A673 (cell line): ENCODE data around the gene SLC31A1.
"Not testable (repeated sequence)": the region's sequence is repeated elsewhere in the genome, so short reads cannot be mapped to it uniquely, and the experiment has no call there.

Experiments used
- CTCF ChIP-seq: fragments of 300-800, 200-600 bp; sonication (generic); conservative IDR thresholded peaks from 2 replicates; pipeline ENCODE4 v1.5.1; 2017; ENCODE audit warnings: low read depth, mild to moderate bottlenecking, antibody characterized with exemption, low read length, moderate library complexity, mixed read lengths
- EZH2 ChIP-seq: fragments of 200-600 bp; sonication (generic); IDR thresholded peaks from 2 replicates; pipeline ENCODE4 v1.6.1; 2017; ENCODE audit warnings: borderline replicate concordance, low read depth, mild to moderate bottlenecking, mixed read lengths, antibody characterized with exemption, low read length; ENCODE audit not compliant: poor library complexity, severe bottlenecking

GRCh38 chr9:113235701-113236255, 14.4 kb downstream of the SLC31A1 start:
- TF ChIP-seq CTCF, EZH2: not testable (repeated sequence)
